Stimulated activated CD8-positive, alpha-beta memory T cell treated with anti-CD3 and anti-CD28 coated beads, Interleukin-2, amount 100 ng/mL, for 48 hours (primary cell): Measurements from ENCODE around the gene CA12.

Source experiments
- DNase-seq, 2 donors: peaks; one replicate each; pipeline ENCODE4 v3.0.0-alpha.2; 2020; ENCODE audit warnings: low read depth in 2 of 2

Gene CA12

DNA sequence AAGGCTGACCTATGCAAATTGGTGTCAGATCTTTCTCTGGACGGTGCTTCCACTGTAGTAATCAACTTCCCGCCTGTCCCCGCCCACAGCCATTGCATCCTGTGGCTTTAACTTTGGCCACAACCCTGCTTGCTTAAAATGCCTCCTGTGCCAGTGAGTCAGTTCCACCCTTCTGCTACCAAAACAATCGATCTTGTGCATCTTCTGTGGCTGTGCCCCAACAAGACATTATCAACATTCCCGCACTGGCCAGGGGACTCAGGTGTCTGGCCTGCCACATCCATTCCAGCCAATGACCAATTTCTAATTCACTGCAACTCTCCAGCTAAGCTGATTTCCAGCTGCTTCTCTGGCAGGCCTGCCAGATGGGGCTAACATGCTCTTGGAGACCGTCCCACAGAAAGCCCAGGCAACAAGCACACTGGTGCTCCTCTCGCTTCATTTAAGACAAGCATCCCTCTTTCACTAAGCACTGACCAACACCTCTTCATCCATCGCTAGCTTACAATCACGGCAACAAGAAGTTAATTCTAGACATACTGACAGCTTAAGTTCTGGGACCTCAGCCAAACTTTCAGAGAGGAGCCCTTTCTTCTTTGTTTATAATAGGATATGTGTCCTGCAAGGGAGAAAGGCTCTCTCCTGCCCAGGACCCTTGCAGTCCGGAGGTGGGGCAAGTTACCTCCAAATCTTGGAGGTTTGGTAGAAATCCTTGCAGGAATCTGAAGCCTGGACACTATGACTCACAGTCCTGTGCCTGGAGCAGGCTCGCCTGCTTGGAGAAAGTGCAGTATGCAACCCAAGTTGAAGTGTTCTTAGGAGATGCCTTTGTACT is 6.7 kb downstream of the CA12 start:
- DNase-seq: peak; percentile 21 to 41

DNA sequence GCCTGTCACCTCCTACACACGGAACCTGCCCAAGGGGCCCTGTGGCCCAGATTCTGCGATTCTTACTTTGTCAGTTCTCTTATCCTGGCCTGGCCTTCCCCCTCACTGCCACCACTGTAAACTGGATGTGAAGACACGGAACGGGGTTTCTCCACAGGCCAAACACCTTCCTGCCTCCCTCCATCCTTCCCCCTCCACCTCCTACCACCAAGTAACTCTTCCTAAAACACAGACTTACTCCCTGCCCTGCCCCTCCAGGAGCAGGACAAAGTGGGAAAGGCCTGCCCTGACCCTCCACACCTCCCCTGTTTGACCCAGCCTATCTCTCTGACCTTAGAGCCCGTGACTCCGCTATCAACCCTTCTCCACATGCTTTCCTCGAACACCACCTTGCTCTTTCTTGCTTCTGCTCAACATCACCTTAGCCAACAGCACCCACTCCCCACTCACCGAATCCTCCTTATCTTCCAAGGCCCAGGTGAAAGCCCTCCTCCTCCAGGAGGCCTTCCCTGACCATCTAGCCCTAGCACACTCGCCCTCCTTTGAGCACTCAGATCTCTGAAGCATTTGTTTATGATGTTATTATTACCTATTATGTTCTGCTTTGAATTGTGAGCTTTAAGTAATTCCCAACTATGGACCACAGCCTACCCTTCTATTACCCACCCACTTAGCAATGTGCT is 7.6 kb downstream of the CA12 start:
- DNase-seq: no peak

DNA sequence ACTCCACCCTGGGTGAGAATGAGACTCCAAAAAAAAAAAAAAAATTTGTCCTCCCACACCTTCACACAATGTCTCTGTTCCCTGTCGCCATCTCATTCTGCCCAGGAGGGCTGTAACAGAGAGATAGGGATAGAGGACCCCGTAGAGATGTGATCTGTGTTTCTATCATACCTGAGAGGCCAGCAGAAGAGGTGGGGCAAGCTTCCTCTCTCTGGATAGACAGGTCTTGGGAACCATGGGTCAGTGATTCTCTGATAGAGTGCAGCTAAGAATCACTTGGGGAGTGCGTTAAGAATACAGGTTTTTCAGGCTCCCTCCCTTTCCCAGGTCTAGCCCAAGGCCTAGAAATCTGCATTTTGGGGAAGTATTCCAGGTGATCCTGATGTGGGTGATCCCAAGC is 8.3 kb downstream of the CA12 start:
- no peak for DNase-seq

DNA sequence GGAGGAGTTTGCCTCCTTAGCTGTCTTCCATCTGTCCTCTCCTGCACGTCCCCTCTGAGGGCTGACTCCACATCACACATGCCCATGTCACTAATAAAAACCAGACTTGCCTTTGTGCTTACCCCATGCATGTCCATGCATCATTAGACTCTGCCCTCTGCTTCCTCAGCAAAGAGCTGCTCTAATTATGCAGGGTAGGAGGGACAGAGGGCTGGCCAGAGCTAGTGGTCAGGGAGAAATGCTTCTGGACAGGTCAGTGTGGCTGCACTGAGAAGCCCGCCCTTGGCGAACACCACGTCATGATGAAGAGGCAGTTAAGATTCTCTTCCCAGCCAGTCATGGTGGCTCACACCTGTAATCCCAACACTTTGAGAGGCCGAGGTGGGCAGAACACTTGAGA is 8.9 kb downstream of the CA12 start:
- DNase-seq: no peak

DNA sequence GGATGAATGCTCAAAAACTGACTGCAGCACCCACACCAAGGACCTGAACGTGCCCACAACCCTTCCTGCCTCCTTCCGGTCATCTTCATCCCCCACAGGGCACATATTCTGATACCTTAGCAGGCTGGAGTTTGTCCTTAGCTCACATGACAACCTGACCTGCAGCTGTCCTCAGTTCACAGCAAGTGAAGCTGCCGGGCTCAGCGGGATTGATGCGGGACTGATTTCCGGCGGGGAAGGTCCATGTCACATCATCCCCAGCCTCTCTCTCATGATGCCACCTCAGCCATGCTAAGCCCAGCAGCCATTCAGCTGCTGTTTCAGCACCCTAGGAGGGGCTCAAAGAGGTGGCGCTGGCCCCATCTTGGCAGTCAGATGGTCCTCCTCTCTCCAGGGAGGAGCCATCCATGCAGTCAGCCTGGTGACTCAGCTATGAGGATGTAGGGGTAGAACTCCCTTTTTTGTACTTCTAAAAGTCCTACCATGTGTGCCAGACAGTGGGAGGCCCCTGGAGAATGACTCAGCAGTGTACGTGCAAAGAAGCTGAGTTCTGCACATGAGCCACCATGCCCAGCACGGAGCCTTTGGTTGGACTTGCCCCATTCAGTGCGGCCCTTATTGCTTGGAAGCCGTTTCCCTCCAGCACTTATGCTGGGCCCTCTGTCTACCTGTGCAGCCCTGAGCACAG is 9.5 kb downstream of the CA12 start:
- DNase-seq: peak in 1 of 2 donors; percentile 26

DNA sequence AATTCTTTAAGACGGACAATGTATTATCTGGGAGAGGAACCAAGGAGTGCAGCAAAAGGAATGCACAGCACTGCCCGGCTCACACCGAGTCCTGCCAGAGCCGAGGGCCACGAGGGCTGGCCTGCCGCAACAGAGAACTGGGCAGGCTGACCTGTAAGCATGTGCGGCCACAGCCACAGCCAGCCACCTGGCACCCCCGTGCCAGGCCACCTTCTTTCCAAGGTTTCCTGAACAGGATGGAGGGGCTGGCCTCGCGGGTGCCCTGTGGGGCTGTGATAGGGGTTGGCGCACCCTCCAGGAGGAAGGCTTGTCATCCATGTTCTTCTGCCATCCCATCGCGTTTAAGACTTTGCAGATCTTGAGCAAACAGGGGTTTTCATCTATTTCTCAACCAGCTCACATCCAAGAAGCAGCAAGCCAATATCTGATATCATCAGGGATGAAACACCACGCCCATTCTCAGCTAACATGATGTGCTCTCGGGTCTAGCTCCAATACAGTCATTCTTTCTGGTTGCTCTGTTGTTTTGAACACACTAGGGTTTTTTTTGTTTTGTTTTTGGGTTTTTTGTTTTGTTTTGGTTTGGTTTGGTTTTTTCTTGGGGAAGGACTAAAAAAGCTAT is 10.2 kb downstream of the CA12 start:
- no peak for DNase-seq

DNA sequence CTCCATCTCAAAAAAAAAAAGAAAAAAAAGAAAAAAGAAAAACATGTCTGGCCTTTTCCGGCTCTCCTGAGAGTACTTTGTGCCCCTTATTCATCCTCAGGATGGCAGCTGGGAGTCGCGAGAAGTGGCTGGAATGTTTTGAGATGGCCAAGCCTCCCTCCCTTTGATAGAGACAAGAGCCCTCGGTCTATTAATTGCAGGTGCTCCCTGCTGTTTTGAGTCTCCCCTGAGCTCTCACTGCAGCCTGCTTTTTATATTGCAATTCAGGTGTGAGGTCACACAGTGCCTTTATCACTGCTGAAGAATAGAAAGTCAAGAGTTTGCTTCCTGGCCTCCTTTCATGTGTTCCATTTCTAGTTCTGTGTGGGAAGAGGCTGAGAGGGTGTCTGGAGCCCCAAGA is 10.9 kb downstream of the CA12 start:
- DNase-seq: no peak

DNA sequence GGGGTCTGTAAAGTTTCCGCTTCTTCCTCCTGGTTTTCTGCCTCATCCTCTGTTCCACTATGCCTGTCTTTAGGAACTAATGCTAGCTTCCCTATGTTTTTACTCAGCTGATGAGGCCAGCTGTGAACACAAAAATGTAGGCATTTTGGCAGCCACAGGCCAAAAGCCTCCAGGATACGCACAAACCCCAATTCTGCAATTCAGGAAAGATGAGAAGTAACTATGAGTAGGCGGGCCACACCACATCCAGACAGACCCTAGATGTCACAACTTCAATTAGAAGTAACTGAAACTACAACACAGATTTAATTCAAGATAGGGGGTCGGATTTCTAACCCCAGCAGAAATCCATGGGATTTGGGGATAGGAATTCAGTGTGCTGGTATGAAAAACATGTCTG is 11.9 kb downstream of the CA12 start:
- DNase-seq: no peak

DNA sequence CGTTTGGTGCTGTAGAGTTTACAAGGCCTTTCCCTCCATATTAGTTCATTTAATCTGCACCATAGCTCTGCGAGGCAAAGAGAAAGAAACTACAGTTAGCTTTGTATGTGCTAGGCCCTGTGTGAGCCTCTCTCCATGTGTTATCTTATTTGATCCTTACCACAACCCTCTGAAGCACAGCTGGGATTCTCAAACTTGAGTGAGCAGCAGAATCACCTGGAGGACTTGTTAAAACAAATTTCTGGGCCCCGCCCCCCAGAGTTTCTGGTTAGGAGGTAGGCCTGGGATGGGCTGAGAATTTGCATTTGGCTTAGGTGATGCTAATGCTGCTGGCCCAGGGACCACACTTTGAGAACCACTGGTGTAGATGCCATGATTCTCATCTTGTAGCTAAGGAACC is 12.3 kb downstream of the CA12 start:
- DNase-seq: no peak

DNA sequence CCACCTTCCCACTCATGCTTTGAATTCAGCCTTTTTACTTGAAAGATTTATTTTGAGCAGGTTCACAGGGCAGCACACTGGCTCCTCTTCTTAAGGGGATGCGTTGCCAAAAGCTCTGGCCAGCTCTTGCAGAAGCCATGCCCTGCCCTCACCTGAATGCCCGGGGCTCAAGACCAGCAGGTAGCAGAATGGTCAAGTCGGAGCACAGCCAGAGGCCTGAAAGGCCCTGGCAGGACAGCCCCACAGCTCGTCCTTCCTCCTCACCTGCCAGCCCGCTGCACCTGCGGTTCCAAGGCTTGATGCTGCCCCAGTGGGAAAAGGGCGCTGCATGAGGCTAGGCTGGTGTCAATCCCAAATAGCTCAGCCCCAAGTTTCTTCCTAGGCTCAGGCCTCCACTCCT is 13.1 kb downstream of the CA12 start:
- DNase-seq: no peak

DNA sequence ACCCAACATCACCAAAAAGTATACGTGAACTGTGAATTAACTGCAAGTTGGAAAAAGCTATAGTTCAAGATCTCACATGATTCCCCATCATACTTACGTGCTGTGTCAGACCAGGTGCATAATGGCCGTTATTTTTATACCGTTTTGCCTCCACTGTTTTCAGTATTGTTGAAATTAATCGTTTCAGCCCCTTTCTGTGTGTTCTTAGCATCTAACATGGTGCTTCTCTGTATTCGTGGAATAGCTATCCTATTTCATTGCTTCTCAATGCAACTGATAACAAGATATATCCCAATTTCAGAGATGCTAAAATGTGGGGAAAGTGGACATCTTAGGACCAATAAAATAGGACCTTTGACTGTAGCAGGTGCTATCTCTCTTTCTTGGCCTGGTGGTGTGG is 13.7 kb downstream of the CA12 start:
- no peak for DNase-seq

DNA sequence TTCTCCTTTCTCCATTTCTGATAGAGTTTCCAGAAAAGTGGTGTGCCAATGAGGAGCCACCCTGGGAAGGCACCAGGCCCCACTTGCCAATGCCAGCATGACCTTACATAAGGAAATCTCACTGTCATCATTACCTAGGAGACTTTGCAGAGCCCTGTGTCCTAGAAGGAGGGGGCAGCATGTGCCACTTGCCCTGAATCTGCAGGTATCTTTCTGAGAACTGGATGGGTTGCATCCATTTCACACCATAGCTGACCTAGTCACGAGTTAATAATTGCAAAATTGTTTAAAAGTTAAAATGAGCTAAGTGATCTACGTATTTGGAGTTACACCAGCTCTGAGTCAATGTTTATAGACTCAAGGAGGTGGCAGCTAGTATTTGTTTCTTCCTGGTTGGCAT is 14.3 kb downstream of the CA12 start:
- DNase-seq: no peak

DNA sequence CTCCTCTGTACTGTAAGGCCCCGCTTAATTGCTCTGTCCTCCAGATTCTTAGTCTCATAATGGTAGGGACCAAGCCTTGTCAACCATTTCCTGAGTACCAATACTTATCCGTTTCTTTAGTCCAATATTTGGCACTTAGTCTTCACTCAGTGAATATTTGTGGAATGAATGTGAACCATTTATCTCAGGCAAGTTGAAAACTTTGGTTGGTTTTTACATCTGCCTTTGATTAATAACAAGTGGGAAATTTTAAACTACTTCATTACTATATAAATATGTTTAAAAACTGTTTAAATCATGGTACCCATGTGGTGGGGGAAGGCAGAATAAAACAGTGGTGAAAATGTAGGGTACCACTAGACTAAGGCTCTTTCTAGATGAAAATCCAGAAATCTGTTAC is 15.2 kb downstream of the CA12 start:
- DNase-seq: no peak

DNA sequence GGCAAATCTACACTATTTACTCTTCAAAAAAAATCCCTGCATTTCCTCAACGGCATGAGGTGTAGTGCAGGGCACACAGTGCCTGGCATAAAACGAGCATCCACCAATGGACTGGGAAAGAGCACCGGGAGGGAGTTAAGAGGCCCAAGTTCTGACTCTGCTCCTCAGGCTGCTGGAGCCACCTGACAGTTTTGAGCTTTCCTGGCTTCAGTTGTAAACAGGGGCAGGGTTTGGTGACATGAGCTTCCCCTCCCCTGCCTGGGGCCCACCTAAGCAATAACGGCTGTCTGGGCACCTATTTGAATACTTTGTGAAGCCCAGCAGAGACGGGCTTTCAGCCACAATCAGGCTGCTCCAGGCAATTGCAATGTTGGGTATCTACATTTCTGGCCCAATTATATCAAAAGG is 16.4 kb downstream of the CA12 start:
- DNase-seq: no peak

DNA sequence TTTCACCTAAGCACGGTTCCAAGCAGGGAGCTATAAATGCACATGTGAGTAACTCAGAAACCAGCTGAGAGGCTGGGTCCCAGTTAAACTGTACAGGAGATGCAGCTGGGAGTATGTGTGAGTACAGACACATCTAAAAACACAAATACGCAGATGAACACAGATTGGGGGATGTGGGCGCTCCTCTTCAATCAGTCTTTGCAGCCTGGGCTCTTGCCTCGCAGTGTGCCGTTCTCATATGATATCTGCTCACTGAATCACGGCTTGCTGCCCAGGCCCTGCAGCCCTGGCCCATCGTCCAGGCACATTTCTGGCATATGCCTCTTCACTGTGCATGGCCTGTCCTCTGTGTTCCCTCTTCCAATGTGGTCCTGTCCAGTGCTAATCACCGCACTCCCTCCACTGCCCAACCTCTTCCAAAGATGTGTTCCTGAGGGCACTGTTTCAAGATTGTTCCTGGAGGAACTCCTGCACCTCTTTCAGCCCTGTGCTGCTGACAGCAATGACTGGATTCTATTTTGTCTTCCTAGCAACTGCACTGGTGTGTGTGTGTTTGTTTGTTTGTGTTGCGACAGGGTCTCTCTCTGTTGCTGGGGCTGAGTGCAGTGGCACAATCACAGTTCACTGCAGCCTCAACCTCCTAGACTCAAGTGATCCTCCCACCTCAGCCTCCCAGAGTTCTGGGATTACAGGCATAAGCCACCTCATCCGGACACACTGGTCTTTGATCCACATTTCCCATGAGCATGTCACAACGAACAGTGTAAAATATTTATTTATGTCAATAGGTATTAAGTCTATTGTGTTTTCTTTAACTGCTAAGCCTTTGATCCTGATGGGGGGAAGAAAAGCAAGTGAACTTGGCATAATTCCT is 17.0 kb downstream of the CA12 start:
- no peak for DNase-seq

DNA sequence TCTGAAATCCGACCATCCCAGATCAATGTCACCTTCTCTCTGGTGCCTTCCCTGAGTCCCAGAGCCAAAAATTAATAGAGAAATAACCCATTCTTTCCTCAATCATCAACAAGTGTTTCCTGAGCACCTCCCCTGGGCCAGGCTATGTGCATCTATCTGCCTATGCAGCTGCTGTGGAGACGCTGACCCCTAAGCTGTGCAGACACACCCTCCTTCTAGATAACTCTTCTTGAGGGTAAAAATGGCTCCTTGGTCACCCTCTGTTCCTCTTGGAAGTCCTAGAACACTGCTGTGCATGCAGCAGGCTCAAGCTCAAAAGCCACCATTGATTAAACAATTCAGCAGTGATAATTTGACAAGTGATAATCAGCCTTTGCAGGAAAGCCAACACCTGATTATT is 18.4 kb downstream of the CA12 start:
- no peak for DNase-seq

DNA sequence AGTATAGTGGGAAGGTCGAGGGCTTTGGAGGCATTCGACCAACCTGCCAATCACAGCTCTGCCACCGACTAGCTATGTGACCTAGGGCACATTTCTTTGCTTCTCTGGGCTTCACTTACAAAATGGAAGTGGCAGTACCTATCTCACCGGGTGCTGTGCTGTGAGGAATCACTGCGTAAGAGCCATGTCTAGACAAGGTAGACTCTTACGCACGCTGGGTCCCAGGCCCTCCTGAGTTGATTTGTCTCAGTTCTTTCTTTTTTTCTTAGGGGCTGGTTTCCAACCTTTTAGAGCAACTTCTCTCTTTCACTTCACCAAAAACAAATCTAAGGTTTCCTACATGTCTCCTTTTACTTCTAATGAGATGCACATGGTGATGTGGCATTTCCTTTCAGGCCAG is 18.8 kb downstream of the CA12 start:
- no peak for DNase-seq

DNA sequence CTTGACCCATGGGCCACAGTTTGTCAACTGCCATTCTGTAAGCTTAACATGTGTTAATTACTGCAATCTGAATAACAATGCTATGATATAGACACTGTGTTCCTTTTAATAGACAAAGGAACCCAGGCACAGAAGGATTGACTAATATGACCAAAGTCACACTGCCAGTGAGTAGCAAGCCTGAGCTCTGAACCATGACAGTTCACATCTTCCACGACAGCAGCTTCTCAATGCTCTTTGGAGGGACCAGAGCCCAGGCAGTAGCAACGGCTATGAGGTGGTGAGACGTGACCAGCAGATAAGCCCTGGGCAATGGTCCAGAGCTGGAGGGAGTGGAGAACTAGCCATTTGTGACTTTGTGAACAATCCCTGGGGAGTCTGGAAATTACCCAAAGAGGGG is 19.4 kb downstream of the CA12 start:
- no peak for DNase-seq

DNA sequence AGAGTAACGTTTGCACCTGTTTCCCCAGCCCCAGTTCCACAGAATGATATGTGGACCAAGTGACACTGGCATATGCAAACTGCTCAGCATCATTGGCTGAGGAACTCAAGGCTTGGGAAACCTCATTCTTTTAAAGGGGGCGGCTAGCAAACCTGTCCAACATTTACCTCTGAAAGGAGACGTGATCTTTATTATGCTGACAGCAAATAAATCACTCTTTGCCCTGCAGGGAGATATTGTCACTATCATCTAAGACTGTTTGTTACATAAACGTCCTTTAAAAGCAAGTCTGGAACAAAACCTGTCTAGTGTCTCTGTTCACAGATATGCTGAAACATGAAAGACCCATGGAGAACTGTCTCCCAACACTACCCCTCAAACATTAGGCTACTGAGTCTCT is 21.5 kb downstream of the CA12 start:
- DNase-seq: no peak

DNA sequence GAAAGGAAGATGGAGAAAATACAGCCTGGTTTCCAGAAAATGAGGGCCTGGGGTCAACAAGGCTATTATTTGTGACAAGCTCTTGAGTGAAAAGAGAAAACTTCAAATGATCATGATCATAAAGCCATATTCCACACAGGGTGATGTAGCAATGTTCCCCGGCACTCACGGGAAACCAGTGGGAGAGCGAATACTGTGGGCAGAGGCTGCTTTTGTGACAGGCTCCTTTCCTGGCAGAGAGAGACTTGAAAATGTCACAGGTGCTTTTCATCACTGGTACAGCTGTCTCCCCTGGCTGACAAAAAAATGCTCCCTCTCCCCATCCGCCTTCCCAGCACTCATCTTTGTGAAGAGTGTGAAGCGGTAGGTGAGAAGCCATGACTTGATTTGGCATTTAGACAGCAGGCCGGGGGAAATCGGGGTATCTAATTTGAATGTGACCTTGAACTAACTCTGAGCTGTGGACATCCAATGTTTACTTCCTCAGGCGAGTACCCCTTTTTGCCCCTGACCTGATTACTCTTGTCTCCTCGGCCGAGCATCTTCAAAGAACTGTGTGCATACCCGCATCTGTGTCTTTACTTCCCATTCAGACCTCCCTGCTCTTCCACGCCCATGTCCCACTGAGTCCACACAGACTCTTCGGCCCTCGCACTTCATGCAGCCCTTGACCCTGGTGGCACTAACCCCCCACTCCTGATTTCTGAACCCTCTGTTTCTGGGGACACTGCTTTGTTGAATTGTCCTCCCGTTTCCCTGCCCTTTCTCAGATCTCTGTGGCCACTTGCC is 23.2 kb downstream of the CA12 start:
- DNase-seq: no peak

DNA sequence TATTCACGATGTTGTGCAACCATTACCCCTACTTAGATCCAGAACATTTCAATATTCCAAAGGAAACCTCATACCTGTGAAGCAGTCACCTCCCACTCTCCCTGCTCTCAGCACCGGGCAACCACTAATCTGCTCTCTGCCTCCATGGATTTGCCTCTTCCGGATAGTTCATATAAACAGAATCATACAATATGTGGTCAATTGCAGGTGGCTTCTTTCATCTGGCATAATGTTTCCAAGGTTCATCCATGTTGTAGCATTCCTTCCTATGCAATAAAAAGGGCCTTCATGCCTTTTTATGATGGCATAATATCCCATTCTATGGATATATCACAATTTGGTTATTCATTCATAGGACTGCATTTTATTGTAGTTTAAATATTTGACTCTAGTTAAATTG is 23.9 kb downstream of the CA12 start:
- DNase-seq: no peak
